Hair follicle dermal papilla cell (primary cell): ENCODE measurements around the gene ZNF785. TPM values are rescaled to one million over a fixed set of nuclear protein-coding genes. Genes with fewer than 3 reads are reported as not detected.

ENCODE experiments used
- small RNA-seq: library from RNA; depleted of rRNA; stranded (forward); fragments of <200 nt; gene quantifications from one replicate; pipeline ENCODE3, GENCODE V24; 2012
- total RNA-seq: library from RNA; depleted of rRNA; stranded (reverse); fragments of >200 nt; gene quantifications from 2 replicates; pipeline ENCODE4 v1.2.3, GENCODE V29; 2012

Gene ZNF785
- total RNA-seq, result 11.1 and 15.6 TPM in 2 replicates

GRCh38 chr16:30585400-30586191 is at the start of gene ZNF785:
Gene ZNF785 (minus strand): TSS chr16:30585697. CDS start chr16:30585611, 86 bp downstream.

DNA sequence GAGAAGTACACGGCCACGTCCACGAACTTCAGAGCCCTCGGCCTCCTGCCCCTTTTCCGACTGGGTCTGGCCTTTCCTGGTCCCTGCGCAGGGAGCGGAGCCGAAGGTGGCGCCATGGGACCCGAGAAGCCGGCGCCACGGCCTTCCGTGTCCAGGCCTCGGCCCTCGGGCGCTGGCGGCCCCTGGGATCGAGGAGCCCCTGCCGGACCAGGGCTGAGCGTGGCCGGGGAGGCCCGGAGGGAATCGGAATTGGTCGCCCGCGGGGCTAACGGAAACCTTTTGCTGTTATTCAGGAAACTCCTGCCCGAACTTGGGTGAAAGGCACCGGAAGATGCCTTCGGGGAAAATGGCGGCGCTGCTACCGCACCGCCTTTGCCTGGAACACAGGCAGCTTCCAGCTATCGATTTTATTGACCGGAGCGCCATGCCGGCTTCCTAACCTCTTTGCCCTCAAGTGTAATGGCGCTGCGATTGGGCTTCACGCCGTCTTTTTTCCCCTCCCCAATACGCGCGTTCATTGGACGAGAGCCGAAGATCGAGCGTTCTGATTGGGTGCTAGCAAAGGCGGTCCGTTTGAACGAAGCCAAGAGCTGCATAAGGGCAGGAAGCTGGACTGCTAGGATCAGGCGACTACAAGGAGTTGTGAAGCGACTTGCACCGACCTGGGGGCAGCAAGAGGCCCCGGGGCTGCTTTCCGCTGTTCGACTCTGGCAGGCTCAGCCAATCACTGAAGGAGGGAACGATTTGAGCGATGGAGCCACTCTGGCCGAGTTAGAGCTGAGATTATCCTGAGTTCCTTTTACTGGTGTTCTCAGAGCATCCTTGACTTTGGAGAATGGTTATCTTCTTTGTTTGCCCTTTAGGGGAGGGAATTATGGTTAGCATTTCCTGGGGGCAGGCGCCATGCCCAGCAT is 24.7 kb upstream of the ZNF785 start, which contains the start of gene ZNF689:
TSS of gene ZNF689 (minus strand) at position 464 of the 914 bp plus-strand sequence. CDS start at position 116, 348 bp downstream.

DNA sequence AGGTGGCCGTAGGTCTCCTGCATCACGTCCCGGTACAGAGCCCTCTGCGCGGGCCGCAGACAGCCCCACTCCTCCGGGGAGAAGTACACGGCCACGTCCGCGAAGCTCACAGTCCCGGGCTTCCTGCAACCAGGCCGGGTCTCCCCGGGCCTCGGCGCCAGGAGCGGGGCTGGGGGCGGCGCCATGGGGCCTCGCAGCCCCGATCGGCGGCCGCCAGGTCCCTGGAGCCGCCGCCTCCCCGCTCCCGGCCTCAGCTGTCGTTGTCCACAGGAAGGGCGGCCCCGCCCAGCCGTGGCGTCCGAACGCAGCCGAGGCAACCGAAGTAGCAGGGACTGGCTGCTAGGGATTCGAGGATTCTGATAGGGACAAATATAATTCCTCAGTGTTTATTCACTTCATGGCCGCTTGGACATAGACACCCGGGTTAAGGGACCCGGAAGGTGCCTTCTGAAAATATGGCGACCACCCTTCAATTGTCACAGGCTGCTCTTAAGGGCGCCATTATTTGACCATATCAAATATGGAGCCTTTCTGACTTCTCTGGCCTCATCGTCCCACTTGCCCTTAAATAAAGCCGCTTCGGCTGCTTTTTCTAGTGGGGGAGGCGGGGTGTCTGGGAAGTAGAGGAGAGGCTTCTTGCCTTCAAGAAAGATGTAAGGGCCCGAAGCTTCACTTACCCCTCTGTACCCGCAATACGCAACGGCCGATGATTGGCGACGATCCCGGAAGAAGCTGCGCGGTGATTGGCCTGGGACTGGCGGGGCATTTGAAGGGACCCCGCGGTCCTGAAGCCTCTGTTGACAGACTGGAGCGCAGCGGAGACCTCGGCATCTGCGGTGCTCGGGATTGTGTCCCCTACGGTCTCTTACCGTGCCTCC is 13.8 kb downstream of the ZNF785 start, which contains the start of gene ZNF688:
TSS of gene ZNF688 (minus strand) at position 270 of the 878 bp plus-strand sequence. CDS start at position 185, 85 bp downstream.

DNA sequence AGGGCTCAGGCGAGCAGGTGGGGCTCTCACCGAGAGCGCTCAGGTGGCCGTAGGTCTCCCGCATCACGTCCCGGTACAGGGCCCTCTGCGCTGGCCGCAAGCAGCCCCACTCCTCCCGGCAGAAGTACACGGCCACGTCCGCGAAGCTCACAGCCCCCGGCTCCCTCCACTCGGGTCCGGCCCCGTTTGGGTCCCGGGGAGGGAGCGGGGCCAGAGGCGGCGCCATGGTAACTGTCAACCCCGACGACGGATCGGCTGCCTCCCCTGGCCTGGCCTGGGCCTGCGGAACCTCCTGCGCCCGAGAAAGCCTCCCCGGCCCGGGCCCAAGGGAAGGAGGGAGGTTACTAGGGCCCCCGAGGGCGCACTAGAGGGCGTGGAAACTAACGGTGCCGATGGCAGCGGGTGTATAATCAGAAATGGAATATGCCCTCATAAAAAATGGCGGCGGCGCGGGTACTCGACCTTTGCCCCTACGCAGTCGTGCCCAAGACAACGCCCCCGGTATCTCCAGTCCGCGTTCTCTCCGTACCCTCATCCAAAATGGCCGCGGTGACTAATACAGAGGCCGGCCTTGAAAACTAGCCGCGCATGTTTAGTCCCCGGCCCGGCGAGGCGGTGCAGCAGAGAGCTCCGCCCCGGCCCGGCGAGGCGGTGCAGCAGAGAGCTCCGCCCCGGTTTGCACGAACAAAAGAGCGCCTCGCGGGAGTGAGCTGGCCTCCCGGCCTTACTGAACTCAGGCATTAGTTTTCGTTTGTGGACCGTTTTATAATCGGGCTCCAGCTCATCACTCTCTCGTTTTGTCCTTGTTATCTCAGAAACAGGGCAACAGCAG is 27.3 kb downstream of the ZNF785 start, which contains the start of gene ZNF764:
TSS of gene ZNF764 (minus strand) at position 418 of the 832 bp plus-strand sequence. CDS start at position 226, 192 bp downstream.

DNA sequence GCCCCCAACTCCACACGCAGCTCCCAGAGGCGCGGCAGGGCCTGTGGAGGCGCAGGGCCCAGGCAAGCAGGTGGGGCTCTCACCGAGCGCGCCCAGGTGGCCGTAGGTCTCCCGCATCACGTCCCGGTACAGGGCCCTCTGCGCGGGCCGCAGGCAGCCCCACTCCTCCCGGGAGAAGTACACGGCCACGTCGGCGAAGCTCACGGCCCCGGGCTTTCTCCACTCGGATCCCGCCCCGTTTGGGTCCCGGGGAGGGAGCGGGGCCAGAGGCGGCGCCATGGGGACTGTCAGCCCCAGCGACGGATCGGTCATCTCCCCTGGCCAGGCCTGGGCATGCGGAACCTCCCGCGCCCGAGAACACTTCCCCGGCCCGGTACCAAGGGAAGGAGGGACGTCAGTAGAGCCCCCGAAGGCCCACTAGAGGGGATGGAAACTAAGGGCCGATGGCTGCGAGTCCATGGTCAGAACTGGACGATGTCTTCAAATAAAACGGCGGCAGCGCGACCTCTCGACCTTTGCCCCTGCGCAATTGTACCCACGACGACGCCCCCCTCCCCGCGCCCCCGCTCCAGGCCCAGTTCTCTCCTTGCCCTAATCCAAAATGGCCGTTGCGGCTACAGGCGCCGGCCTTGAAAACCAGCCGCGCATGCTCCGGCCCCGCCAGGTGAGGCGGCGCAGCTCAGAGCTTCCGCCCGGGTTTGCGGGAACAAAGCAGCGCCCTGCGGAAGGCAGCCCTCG is 51.0 kb downstream of the ZNF785 start, which contains the start of gene ZNF747:
TSS of gene ZNF747 (minus strand) at position 491 of the 738 bp plus-strand sequence. CDS start at position 312, 179 bp downstream.

Small RNA genes lying within 50 kb of the gene (small RNA-seq; reads per million reads assigned to genes)
- not detected for gene AC093249.1
- gene AC093249.4, result not detected

Other genes starting within 250 kb of the ZNF785 start
- gene CD2BP2, start 230.4 kb downstream of the ZNF785 start, total RNA-seq, result 28.8 and 30.7 TPM in 2 replicates
- 45.1 and 47.4 TPM in 2 replicates for gene TBC1D10B, start 215.2 kb downstream of the ZNF785 start, total RNA-seq
- not detected in 2 replicates for gene MYL11, start 210.9 kb downstream of the ZNF785 start, total RNA-seq
- gene SEPTIN1, start 203.1 kb downstream of the ZNF785 start, total RNA-seq, result 0.12 and 0.32 TPM in 2 replicates
- gene ZNF48, start 190.3 kb downstream of the ZNF785 start, total RNA-seq, result 6.3 and 8.0 TPM in 2 replicates
- 10.8 and 11.5 TPM in 2 replicates for gene ZNF771, start 178.1 kb downstream of the ZNF785 start, total RNA-seq
- gene DCTPP1, start 155.7 kb downstream of the ZNF785 start, total RNA-seq, result 7.3 and 8.6 TPM in 2 replicates
- 9.1 and 12.0 TPM in 2 replicates for gene SEPHS2, start 139.8 kb downstream of the ZNF785 start, total RNA-seq
- not detected in 2 replicates for gene ITGAL, start 113.0 kb downstream of the ZNF785 start, total RNA-seq
- gene ZNF768, start 59.1 kb downstream of the ZNF785 start, total RNA-seq, result 31.5 and 32.9 TPM in 2 replicates
- gene ZNF747, start 50.8 kb downstream of the ZNF785 start, total RNA-seq, result 15.3 and 16.6 TPM in 2 replicates
- gene ZNF764, start 27.3 kb downstream of the ZNF785 start, total RNA-seq, result 8.6 and 9.7 TPM in 2 replicates
- gene ZNF688, start 14.0 kb downstream of the ZNF785 start, total RNA-seq, result 7.2 and 12.5 TPM in 2 replicates
- 13.8 and 17.0 TPM in 2 replicates for gene ZNF689, start 24.7 kb upstream of the ZNF785 start, total RNA-seq
- gene PRR14, start 65.3 kb upstream of the ZNF785 start, total RNA-seq, result 9.4 and 9.7 TPM in 2 replicates
- gene FBRS, start 72.7 kb upstream of the ZNF785 start, total RNA-seq, result 28.9 and 32.5 TPM in 2 replicates
- gene SRCAP, start 113.5 kb upstream of the ZNF785 start, total RNA-seq, result 25.3 and 28.7 TPM in 2 replicates
- gene PHKG2, start 162.7 kb upstream of the ZNF785 start, total RNA-seq, result 21.1 and 22.3 TPM in 2 replicates
- 0.36 and 0.49 TPM in 2 replicates for gene CFAP119, start 176.4 kb upstream of the ZNF785 start, total RNA-seq
- gene RNF40, start 176.6 kb upstream of the ZNF785 start, total RNA-seq, result 93.1 and 102 TPM in 2 replicates
- gene ZNF629, start 201.5 kb upstream of the ZNF785 start, total RNA-seq, result 20.9 and 22.2 TPM in 2 replicates